IMR-90 (cell line): ENCODE measurements around the gene TDRKH. TPM values are rescaled to one million over a fixed set of nuclear protein-coding genes. Genes with fewer than 3 reads are reported as not detected.

Source experiments
- ATAC-seq: fragments of 200-7000 bp; cut with Tn5 transposase; 2 replicates; pipeline ENCODE4 v1.9.1; 2020; ENCODE audit warnings: low read depth, mild to moderate bottlenecking, moderate library complexity
- BruUV-seq: library from RNA; stranded (reverse); fragments of 400-500 nt; replicated peaks from 2 replicates; lab custom pipeline; 2021; lab: Mats Ljungman, UMichigan
- CTCF ChIA-PET: fragments of 300-600 bp; formaldehyde crosslinking; extraction: SDS; loops from one replicate; lab custom pipeline; 2021; ENCODE audit warnings: antibody characterized with exemption; lab: Yijun Ruan, JAX
- POLR2A ChIA-PET: fragments of 300-600 bp; sonication (Branson Sonifier 250); formaldehyde crosslinking; loops from one replicate; lab custom pipeline; 2022; ENCODE audit warnings: antibody characterized with exemption; ENCODE audit not compliant: unreplicated experiment; lab: Charles Lee
- DNase-seq: peaks from one replicate; pipeline ENCODE4 v3.0.0; 2013
- H2AFZ ChIP-seq: replicated peaks from 2 replicates; pipeline ENCODE3; 2013; ENCODE audit warnings: low read length, mild to moderate bottlenecking; ENCODE audit not compliant: poor library complexity
- H2AK5ac ChIP-seq: 2 replicates; pipeline ENCODE4 v1.6.1; 2013; ENCODE audit warnings: low read depth, low read length, inconsistent platforms
- H2AK9ac ChIP-seq: replicated peaks from 2 replicates; pipeline ENCODE3; 2013; ENCODE audit warnings: mild to moderate bottlenecking, low read depth, low read length, moderate library complexity; ENCODE audit not compliant: poor library complexity
- H2BK120ac ChIP-seq: 2 replicates; pipeline ENCODE4 v1.6.1; 2013; ENCODE audit warnings: low read depth, low read length, inconsistent platforms
- H2BK15ac ChIP-seq: 3 replicates; pipeline ENCODE4 v1.6.1; 2013; ENCODE audit warnings: low read depth, low read length, inconsistent platforms
- H2BK20ac ChIP-seq: 2 replicates; pipeline ENCODE4 v1.6.1; 2013; ENCODE audit warnings: low read depth, mild to moderate bottlenecking, inconsistent platforms, low read length, moderate library complexity
- H2BK5ac ChIP-seq: 2 replicates; pipeline ENCODE4 v1.6.1; 2013; ENCODE audit warnings: mild to moderate bottlenecking, low read depth, low read length, inconsistent platforms; ENCODE audit not compliant: poor library complexity, severe bottlenecking
- H3K14ac ChIP-seq: replicated peaks from 2 replicates; pipeline ENCODE4 v1.6.1; 2013; ENCODE audit warnings: low read depth, low read length, inconsistent platforms
- H3K18ac ChIP-seq: 2 replicates; pipeline ENCODE4 v1.6.1; 2013; ENCODE audit warnings: low read depth, low read length, control low read depth
- H3K23ac ChIP-seq: 2 replicates; pipeline ENCODE4 v1.6.1; 2013; ENCODE audit warnings: low read depth, low read length, inconsistent platforms
- H3K27ac ChIP-seq: 2 replicates; pipeline ENCODE4 v1.5.1; 2013; ENCODE audit warnings: mild to moderate bottlenecking, control low read depth, low read length; ENCODE audit not compliant: insufficient read depth
- H3K27me3 ChIP-seq: 2 replicates; pipeline ENCODE4 v1.6.1; 2013; ENCODE audit warnings: low read length; ENCODE audit not compliant: control insufficient read depth, insufficient read depth
- H3K36me3 ChIP-seq: 2 replicates; pipeline ENCODE4 v1.6.1; 2013; ENCODE audit warnings: low read length, mixed read lengths; ENCODE audit not compliant: control insufficient read depth, insufficient read depth
- H3K4ac ChIP-seq: 2 replicates; pipeline ENCODE4 v1.6.1; 2013; ENCODE audit warnings: low read depth, low read length, inconsistent platforms
- H3K4me1 ChIP-seq: 2 replicates; pipeline ENCODE4 v1.6.1; 2013; ENCODE audit warnings: low read length, mixed read lengths; ENCODE audit not compliant: control insufficient read depth, insufficient read depth
- H3K4me2 ChIP-seq: 2 replicates; pipeline ENCODE4 v1.6.1; 2013; ENCODE audit warnings: low read depth, mild to moderate bottlenecking, control low read depth, low read length, moderate library complexity
- H3K4me3 ChIP-seq: 2 replicates; pipeline ENCODE4 v1.5.1; 2013; ENCODE audit warnings: low read depth, mild to moderate bottlenecking, control low read depth, low read length, moderate library complexity; ENCODE audit not compliant: insufficient read depth
- H3K56ac ChIP-seq: 2 replicates; pipeline ENCODE4 v1.6.1; 2013; ENCODE audit warnings: low read length, inconsistent platforms; ENCODE audit not compliant: insufficient read depth; ENCODE audit errors: extremely low read depth
- H3K79me1 ChIP-seq, 2 experiments: 2 replicates each; pipeline ENCODE4 v1.6.1; 2013; ENCODE audit warnings: low read length in 2 of 2, inconsistent platforms in 1 of 2, low read depth in 1 of 2
- H3K9ac ChIP-seq: 2 replicates; pipeline ENCODE4 v1.6.1; 2013; ENCODE audit warnings: low read depth, low read length, control low read depth
- H3K9me1 ChIP-seq: 2 replicates; pipeline ENCODE4 v1.6.1; 2013; ENCODE audit warnings: low read length, inconsistent platforms; ENCODE audit not compliant: insufficient read depth
- H3K9me3 ChIP-seq: 2 replicates; pipeline ENCODE4 v1.6.1; 2013; ENCODE audit warnings: low read length; ENCODE audit not compliant: control insufficient read depth, insufficient read depth
- H4K20me1 ChIP-seq: 2 replicates; pipeline ENCODE4 v1.6.1; 2013; ENCODE audit warnings: low read length, inconsistent platforms; ENCODE audit not compliant: insufficient read depth
- H4K5ac ChIP-seq: 2 replicates; pipeline ENCODE4 v1.6.1; 2013; ENCODE audit warnings: mild to moderate bottlenecking, low read depth, low read length, control low read depth
- H4K8ac ChIP-seq, 2 experiments: 2 replicates each; pipeline ENCODE4 v1.6.1; 2013; ENCODE audit warnings: low read depth in 2 of 2, low read length in 2 of 2, control low read depth in 1 of 2, inconsistent platforms in 1 of 2
- H4K91ac ChIP-seq: 2 replicates; pipeline ENCODE4 v1.6.1; 2013; ENCODE audit warnings: low read depth, low read length, inconsistent platforms; ENCODE audit not compliant: insufficient read depth
- CEBPB ChIP-seq: IDR thresholded peaks from 2 replicates; pipeline ENCODE4 v1.6.1; 2012; ENCODE audit warnings: low read depth, low read length, improper control_type of control experiment
- POLR2A ChIP-seq: IDR thresholded peaks from 2 replicates; pipeline ENCODE4 v1.6.1; 2012; ENCODE audit warnings: mild to moderate bottlenecking, low read depth, low read length
- RCOR1 ChIP-seq: IDR thresholded peaks from 2 replicates; pipeline ENCODE4 v1.6.1; 2012; ENCODE audit warnings: mild to moderate bottlenecking, low read length, improper control_type of control experiment; ENCODE audit not compliant: insufficient replicate concordance
- RFX5 ChIP-seq: IDR thresholded peaks from 2 replicates; pipeline ENCODE4 v1.8.0; 2012; ENCODE audit warnings: low read depth, mild to moderate bottlenecking, low read length, moderate library complexity
- WGBS, 2 experiments: methylation state at CpG; one replicate each; pipeline versions ENCODE4 v1.1.5 to v1.1.7; 2013; ENCODE audit warnings: missing lambda C conversion rate in 2 of 2; ENCODE audit not compliant: insufficient read length in 1 of 2; ENCODE audit errors: extremely low coverage in 2 of 2; 5-methylcytosine and 5-hydroxymethylcytosine counted together
- dilution Hi-C: fragments of 300-500 bp; cut with HindIII; formaldehyde crosslinking; loops from one replicate; pipeline ENCODE4 v1.14.3; 2018; ENCODE audit warnings: low sequenced_read_pairs; ENCODE audit not compliant: unreplicated experiment
- in situ Hi-C: fragments of 300-500 bp; cut with MboI; formaldehyde crosslinking; loops from 3 replicates; pipeline ENCODE4 v1.14.3; 2019; ENCODE audit warnings: low sequenced_read_pairs, inconsistent platforms, mixed read lengths
- intact Hi-C: fragments of 100-400 bp; cut with micrococcal nuclease; formaldehyde crosslinking; loops from 2 replicates; pipeline ENCODE4 v1.10.0; 2022
- polyA plus RNA-seq, 3 experiments: library from polyadenylated mRNA; depleted of rRNA; stranded (reverse); fragments of >200 nt; gene quantifications; 2 replicates each; pipeline ENCODE4 v1.2.3, GENCODE V29; 2012; ENCODE audit warnings: low replicate concordance in 1 of 3
- total RNA-seq: library from RNA; depleted of rRNA; stranded (reverse); fragments of >200 nt; gene quantifications from 2 replicates; pipeline ENCODE4 v1.2.3, GENCODE V29; 2012
- TF ChIP-seq, protein P1 (sequence below): fragments of 150-350 bp; IDR thresholded peaks from 2 replicates; pipeline ENCODE4 v1.6.1; 2017; ENCODE audit warnings: mild to moderate bottlenecking, antibody characterized with exemption, low read length, low read depth

Gene TDRKH
- total and polyA plus RNA-seq, 2 of the 4 experiments (the other 2 are of a cell fraction) = 1.2 to 2.2 TPM

GRCh38 chr1:151831605-151832004 is 41.3 kb upstream of the TDRKH start, which contains the start of gene RORC:
RORC (minus strand) TSS chr1:151831802; CDS start chr1:151831764, 38 bp downstream.
- no peak within 1 kb of the TSS for H3K9ac ChIP-seq
- H2BK5ac ChIP-seq = no peak within 1 kb of the TSS
- no peak for ATAC-seq
- no peak within 1 kb of the TSS for H3K18ac ChIP-seq
- TF ChIP-seq, protein P1, sequence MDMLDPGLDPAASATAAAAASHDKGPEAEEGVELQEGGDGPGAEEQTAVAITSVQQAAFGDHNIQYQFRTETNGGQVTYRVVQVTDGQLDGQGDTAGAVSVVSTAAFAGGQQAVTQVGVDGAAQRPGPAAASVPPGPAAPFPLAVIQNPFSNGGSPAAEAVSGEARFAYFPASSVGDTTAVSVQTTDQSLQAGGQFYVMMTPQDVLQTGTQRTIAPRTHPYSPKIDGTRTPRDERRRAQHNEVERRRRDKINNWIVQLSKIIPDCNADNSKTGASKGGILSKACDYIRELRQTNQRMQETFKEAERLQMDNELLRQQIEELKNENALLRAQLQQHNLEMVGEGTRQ = no peak
- TF ChIP-seq RCOR1 (no peak), POLR2A (no peak), RFX5 (no peak), CEBPB (no peak)
- dilution Hi-C loops (no loop called here), in situ Hi-C loops (no loop called here), intact Hi-C loops (loop anchor here (10.0 kb wide), 1 partner anchor 287 kb away; the partner anchor contains the start of gene TUFT1)
- no peak within 1 kb of the TSS for H2BK20ac ChIP-seq
- ChIA-PET CTCF (no interaction called here), POLR2A (no interaction called here)
- no peak within 1 kb of the TSS for H3K4me2 ChIP-seq
- no peaks in the 10 kb centered on the region for H3K36me3 ChIP-seq
- H2AFZ ChIP-seq = peak within 1 kb of the TSS; percentile 49
- no peak within 1 kb of the TSS for H2AK9ac ChIP-seq
- no peak within 1 kb of the TSS for H4K8ac ChIP-seq
- no TSS peak for BruUV-seq
- no peak within 1 kb of the TSS for H2BK120ac ChIP-seq
- WGBS, 2 experiments = no CpG with 5 or more reads among the region's 5 CpGs
- no peak within 1 kb of the TSS for H3K4ac ChIP-seq
- H3K9me3 ChIP-seq = no peaks in the 10 kb centered on the region
- no peaks in the 10 kb centered on the region for H3K9me1 ChIP-seq
- no peaks in the 10 kb centered on the region for H3K4me1 ChIP-seq
- no peak within 1 kb of the TSS for H3K14ac ChIP-seq
- no peak within 1 kb of the TSS for H3K23ac ChIP-seq
- H4K5ac ChIP-seq = no peak within 1 kb of the TSS
- H3K56ac ChIP-seq = no peak within 1 kb of the TSS
- H4K91ac ChIP-seq = no peak within 1 kb of the TSS
- H2BK15ac ChIP-seq = no peak within 1 kb of the TSS
- no peak for DNase-seq
- no peak within 1 kb of the TSS for H2AK5ac ChIP-seq
- no peak within 1 kb of the TSS for H3K4me3 ChIP-seq
- no peaks in the 10 kb centered on the region for H3K79me1 ChIP-seq
- H3K27me3 ChIP-seq = peaks cover 49% of the 10 kb centered on the region
- no peaks in the 10 kb centered on the region for H4K20me1 ChIP-seq
- no peak within 1 kb of the TSS for H3K27ac ChIP-seq
